RWPE2 (cell line): ENCODE measurements around the gene GRPEL1.
A peak's percentile ranks its signal among the peaks of the same experiment; 100 is the strongest.

Experiments used
- ATAC-seq: fragments of 200-7000 bp; cut with Tn5 transposase; 3 replicates; pipeline ENCODE4 v1.9.1; 2021; ENCODE audit warnings: low read depth
- DNase-seq: peaks from one replicate; pipeline ENCODE4 v3.0.0-alpha.2; 2020; ENCODE audit warnings: low spot score
- H3K27ac ChIP-seq: fragments of 450-650 bp; 2 replicates; pipeline ENCODE4 v1.5.1; 2017; ENCODE audit warnings: mild to moderate bottlenecking; ENCODE audit not compliant: poor library complexity, severe bottlenecking
- H3K27me3 ChIP-seq: fragments of 250-450 bp; sonication (Bioruptor Pico); 2 replicates; pipeline ENCODE4 v1.5.1; 2021; ENCODE audit warnings: mild to moderate bottlenecking, moderate library complexity; ENCODE audit not compliant: insufficient read depth, poor library complexity, severe bottlenecking
- H3K36me3 ChIP-seq: fragments of 250-450 bp; sonication (Bioruptor Pico); 2 replicates; pipeline ENCODE4 v1.5.1; 2020; ENCODE audit warnings: low read depth, mild to moderate bottlenecking, moderate library complexity
- H3K4me1 ChIP-seq: fragments of 250-450 bp; sonication (Bioruptor Pico); 2 replicates; pipeline ENCODE4 v1.5.1; 2021; ENCODE audit warnings: mild to moderate bottlenecking, moderate library complexity; ENCODE audit not compliant: insufficient read depth, poor library complexity, severe bottlenecking
- H3K4me3 ChIP-seq: fragments of 250-450 bp; sonication (Bioruptor Pico); 2 replicates; pipeline ENCODE4 v1.5.1; 2021; ENCODE audit warnings: mild to moderate bottlenecking, moderate library complexity; ENCODE audit not compliant: severe bottlenecking
- H3K9me3 ChIP-seq: fragments of 250-450 bp; sonication (Bioruptor Pico); 2 replicates; pipeline ENCODE4 v1.5.1; 2021; ENCODE audit warnings: mild to moderate bottlenecking, moderate library complexity; ENCODE audit not compliant: severe bottlenecking
- TF ChIP-seq, protein P1 (sequence below): fragments of 450-650 bp; IDR thresholded peaks from one replicate; pipeline ENCODE4 v1.5.1; 2017; ENCODE audit warnings: mild to moderate bottlenecking, moderate library complexity; ENCODE audit not compliant: poor library complexity, severe bottlenecking

GRPEL1 gene

DNA sequence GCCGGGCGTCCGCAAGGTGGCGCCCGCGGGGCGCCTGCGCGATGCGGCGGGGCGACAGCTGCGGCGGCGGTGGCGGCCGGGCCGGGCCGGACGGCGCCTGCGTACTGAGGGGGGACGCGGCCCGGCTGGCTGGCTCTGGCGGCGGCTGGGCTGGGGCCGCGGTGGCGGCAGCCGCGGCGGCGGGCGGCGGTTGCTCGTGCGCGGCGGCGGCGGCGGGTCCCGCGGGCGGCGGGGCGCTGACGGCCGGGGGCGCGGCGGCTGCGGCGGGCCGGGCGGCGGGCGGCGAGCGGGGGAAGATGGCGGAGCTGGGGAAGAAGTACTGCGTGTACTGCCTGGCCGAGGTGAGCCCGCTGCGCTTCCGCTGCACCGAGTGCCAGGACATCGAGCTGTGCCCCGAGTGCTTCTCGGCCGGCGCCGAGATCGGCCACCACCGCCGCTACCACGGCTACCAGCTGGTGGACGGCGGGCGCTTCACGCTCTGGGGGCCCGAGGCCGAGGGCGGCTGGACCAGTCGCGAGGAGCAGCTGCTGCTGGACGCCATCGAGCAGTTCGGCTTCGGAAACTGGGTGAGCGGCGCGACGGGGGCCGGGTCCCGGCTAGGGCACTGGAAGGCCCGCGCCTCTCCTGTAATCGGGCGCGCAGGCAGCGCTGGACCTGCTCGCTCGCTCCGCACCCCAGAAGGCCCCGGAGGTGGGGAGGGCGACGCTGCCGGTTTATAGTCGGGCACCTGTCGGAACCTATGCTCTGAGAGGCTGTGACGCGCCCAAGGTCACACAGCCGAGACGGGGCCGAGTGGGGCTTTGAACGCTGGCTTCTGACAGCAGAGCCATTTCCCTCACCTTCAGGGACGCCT, 24.4 kb downstream of the GRPEL1 start, which contains the start of gene TADA2B:
Gene TADA2B (plus strand): TSS at position 89 of the 853 bp plus-strand sequence. CDS start 208 bp downstream, at position 297.
- peak within 1 kb of the TSS; percentile 43 for H3K27ac ChIP-seq
- ATAC-seq (peak; percentile 6), DNase-seq (no peak)
- H3K4me1 ChIP-seq = peaks cover 4% of the 10 kb centered on the region
- H3K36me3 ChIP-seq = no peaks in the 10 kb centered on the region
- TF ChIP-seq, protein P1, sequence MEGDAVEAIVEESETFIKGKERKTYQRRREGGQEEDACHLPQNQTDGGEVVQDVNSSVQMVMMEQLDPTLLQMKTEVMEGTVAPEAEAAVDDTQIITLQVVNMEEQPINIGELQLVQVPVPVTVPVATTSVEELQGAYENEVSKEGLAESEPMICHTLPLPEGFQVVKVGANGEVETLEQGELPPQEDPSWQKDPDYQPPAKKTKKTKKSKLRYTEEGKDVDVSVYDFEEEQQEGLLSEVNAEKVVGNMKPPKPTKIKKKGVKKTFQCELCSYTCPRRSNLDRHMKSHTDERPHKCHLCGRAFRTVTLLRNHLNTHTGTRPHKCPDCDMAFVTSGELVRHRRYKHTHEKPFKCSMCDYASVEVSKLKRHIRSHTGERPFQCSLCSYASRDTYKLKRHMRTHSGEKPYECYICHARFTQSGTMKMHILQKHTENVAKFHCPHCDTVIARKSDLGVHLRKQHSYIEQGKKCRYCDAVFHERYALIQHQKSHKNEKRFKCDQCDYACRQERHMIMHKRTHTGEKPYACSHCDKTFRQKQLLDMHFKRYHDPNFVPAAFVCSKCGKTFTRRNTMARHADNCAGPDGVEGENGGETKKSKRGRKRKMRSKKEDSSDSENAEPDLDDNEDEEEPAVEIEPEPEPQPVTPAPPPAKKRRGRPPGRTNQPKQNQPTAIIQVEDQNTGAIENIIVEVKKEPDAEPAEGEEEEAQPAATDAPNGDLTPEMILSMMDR = no peak
- peak within 1 kb of the TSS; percentile 50 for H3K4me3 ChIP-seq
- H3K9me3 ChIP-seq = no peaks in the 10 kb centered on the region
- H3K27me3 ChIP-seq = no peaks in the 10 kb centered on the region

DNA sequence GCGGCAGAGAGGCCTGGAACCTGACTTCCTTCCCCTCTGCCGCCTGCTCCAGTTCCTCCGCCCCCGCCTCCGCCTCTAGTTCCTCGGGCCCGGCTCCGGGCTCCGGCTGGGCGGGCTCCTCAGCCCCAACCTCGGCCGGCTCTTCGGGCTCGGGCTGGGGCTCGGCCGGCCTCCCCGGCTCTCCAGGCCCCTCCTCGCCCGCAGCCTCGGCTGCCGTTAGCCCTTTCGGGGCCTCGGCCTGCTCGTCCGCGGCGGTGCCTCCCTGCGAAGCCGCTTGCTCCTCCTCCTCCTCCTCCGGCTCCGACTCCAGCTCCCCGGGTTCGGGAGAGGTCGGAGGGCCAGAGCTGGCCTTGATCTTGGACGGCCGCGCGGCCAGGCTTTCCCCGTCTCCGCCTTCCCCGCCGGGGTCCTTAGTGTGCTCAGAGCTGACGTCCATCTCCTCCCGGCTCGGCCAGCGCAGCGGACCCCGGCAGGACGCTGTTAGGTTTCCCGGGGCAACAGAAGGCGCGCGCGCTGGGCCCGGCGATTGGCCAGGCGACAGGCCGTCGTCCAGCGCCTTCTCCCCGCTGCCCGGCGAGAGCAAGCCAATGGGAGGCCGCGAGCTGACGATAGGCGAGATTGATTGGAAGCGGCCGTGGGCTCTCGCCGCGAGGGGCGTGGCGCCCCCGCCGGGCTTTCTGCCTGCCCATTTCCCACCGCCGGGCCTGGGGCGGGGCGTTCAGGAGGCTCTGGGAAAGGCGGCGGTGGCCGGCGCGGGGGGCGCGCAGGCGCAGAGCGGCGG, 25.2 kb downstream of the GRPEL1 start:
- Histone ChIP-seq H3K4me1 (peaks cover 4% of the 10 kb centered on the region), H3K27me3 (no peaks in the 10 kb centered on the region), H3K36me3 (no peaks in the 10 kb centered on the region), H3K4me3 (peak overlapping the region; percentile 50), H3K9me3 (no peaks in the 10 kb centered on the region), H3K27ac (peak overlapping the region; percentile 30)
- DNase-seq (peak; percentile 97), ATAC-seq (peak; percentile 91)
- TF ChIP-seq, protein P1 = peak; percentile 81

DNA sequence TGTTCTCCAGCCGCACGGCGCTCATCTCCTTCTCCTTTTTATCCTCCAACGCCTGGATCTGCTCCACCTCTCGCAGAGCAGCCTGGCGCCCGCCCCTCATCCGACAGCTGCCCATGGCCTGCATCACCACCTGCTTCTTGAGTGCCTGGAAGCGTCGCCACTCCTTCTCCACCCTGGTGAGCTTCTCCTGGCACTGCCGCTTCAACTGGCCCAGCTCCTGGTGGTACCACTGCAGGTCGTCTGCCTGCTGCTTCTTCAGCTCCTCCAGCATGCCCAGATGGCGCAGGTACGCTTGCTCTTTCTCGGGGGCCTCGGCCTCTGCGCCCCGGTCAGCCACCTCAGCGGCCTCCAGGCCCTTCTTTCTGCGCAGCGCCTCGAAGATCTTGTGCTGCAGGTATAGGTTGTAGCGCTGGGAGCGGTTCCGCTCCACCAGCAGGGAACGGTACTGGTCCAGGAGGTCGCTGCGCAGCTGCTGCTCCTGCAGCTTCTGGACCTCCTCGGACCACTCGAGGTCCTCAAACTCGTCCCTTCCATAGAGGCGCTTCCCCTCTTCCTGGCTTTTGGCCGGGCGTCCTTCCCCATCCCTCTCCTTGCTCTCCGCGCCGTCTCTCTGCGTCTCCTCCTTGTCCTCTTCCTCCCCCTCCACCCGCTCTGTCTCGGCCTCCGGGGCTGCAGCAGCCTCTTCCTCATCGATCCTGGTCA, 25.9 kb downstream of the GRPEL1 start:
- no peaks in the 10 kb centered on the region for H3K36me3 ChIP-seq
- H3K27ac ChIP-seq = peak overlapping the region; percentile 30
- ATAC-seq (0 out of 3 replicates have a peak, but pooled peaks have one; percentile 0), DNase-seq (no peak)
- H3K27me3 ChIP-seq = no peaks in the 10 kb centered on the region
- peaks cover 4% of the 10 kb centered on the region for H3K4me1 ChIP-seq
- no peaks in the 10 kb centered on the region for H3K9me3 ChIP-seq
- H3K4me3 ChIP-seq = peak overlapping the region; percentile 50
- TF ChIP-seq, protein P1 = no peak

DNA sequence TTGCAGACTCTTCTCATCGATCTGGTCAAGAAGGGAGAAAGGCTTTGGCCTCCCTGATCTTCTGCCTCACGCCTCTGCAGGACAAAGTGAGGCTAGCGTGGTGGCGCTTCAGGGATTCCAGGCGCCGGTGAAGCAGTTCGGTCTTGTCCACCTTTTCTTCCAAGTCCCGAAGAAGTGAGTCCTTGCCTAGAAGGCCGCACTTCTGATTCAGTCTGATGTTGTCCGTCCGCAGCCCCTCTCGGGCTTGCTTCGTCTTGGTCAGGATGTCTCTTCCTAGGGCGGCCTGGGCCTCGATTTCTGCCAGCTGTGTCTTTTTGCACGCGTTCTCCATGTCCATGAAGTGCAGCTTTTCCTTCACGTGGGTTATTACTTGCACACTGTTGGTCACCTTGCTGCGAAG, 26.6 kb downstream of the GRPEL1 start:
- Histone ChIP-seq H3K9me3 (no peaks in the 10 kb centered on the region), H3K27ac (no peak overlapping the region), H3K4me3 (no peak overlapping the region)

More for the DNA sequence above, 26.6 kb downstream of the GRPEL1 start:
- TF ChIP-seq, protein P1 = no peak
- Histone ChIP-seq H3K4me1 (peaks cover 4% of the 10 kb centered on the region), H3K36me3 (no peaks in the 10 kb centered on the region), H3K27me3 (no peaks in the 10 kb centered on the region)
- no peak for DNase-seq
- ATAC-seq = no peak
